HFFc6 (cell line): ENCODE data around the gene DMBX1. TPM values are rescaled to one million over a fixed set of nuclear protein-coding genes. Genes with fewer than 3 reads are reported as not detected.

Experiments
- DNase-seq: peaks from one replicate; pipeline ENCODE4 v3.0.0-alpha.2; 2018
- H3K27ac Mint-ChIP-seq: 2 replicates; pipeline ENCODE4 v1.8.0; 2020; ENCODE audit warnings: mild to moderate bottlenecking, mixed read lengths
- H3K27me3 Mint-ChIP-seq: 2 replicates; pipeline ENCODE4 v1.8.0; 2021; ENCODE audit warnings: mild to moderate bottlenecking, moderate library complexity, mixed read lengths; ENCODE audit not compliant: insufficient read depth
- H3K36me3 Mint-ChIP-seq: 2 replicates; pipeline ENCODE4 v1.8.0; 2021; ENCODE audit warnings: low read depth, mixed read lengths
- H3K4me1 Mint-ChIP-seq: 2 replicates; pipeline ENCODE4 v1.8.0; 2020; ENCODE audit warnings: low read depth, mixed read lengths
- H3K4me3 Mint-ChIP-seq: 2 replicates; pipeline ENCODE4 v1.8.0; 2020; ENCODE audit warnings: mild to moderate bottlenecking, moderate library complexity, mixed read lengths
- H3K9me3 Mint-ChIP-seq: 2 replicates; pipeline ENCODE4 v1.8.0; 2020; ENCODE audit warnings: mild to moderate bottlenecking, mixed read lengths
- CTCF ChIP-seq: fragments of 200-600 bp; sonication (generic); IDR thresholded peaks from 2 replicates; pipeline ENCODE4 v1.5.0; 2021; ENCODE audit warnings: antibody characterized with exemption, mild to moderate bottlenecking
- total RNA-seq, 6 experiments: library from RNA; stranded (reverse); fragmentation: NEBNext Ultra II Directional; extraction: Animal tissue kit (Norgen Biotek cat#: 25700); gene quantifications; 2 replicates in 1 of 6; 3 replicates in 5 of 6; pipeline ENCODE4 v1.2.3, GENCODE V29; 2021

DMBX1 gene
- total RNA-seq, 6 experiments from 2014 or later: not detected

- DNase-seq: no peak
- peaks cover 40% of the 10 kb centered on the region for H3K27me3 Mint-ChIP-seq
- no peak overlapping the region for H3K4me3 Mint-ChIP-seq
- H3K36me3 Mint-ChIP-seq: no peaks in the 10 kb centered on the region
- no peak for TF ChIP-seq CTCF
- H3K27ac Mint-ChIP-seq: no peak overlapping the region
- H3K4me1 Mint-ChIP-seq: no peaks in the 10 kb centered on the region
- no peaks in the 10 kb centered on the region for H3K9me3 Mint-ChIP-seq
These were observed 8.5 kb upstream of the DMBX1 start for GRCh38 chr1:46480959-46481646.

DNA sequence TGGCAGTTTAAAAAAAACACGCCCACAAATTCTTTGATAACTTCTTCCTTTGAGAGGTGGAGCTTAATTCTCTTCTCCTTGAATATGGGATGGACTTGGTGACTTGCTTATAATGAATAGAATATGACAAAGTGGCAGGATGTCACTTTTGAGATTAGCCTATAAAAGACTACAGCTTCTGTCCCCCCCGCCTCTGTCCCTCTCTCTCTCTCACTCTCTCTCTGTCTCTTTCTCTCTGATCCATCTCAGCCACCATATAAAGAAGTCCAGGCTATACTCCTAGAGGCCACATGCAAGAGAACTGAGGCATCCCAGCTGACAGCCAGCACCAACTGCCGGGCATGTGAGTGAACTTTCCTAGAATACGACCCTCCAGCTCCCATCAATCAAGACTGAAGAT is 7.7 kb upstream of the DMBX1 start:
- Mint-ChIP-seq H3K9me3 (no peaks in the 10 kb centered on the region), H3K4me3 (no peak overlapping the region), H3K27ac (no peak overlapping the region), H3K36me3 (no peaks in the 10 kb centered on the region), H3K27me3 (peaks cover 43% of the 10 kb centered on the region), H3K4me1 (no peaks in the 10 kb centered on the region)
- DNase-seq: no peak
- TF ChIP-seq CTCF: no peak

GRCh38 chr1:46483589-46483988 is 6.0 kb upstream of the DMBX1 start:
- Mint-ChIP-seq H3K4me1 (no peaks in the 10 kb centered on the region), H3K36me3 (no peaks in the 10 kb centered on the region), H3K9me3 (no peaks in the 10 kb centered on the region), H3K27ac (no peak overlapping the region), H3K27me3 (peaks cover 53% of the 10 kb centered on the region), H3K4me3 (no peak overlapping the region)
- DNase-seq: no peak
- TF ChIP-seq CTCF: no peak

DNA sequence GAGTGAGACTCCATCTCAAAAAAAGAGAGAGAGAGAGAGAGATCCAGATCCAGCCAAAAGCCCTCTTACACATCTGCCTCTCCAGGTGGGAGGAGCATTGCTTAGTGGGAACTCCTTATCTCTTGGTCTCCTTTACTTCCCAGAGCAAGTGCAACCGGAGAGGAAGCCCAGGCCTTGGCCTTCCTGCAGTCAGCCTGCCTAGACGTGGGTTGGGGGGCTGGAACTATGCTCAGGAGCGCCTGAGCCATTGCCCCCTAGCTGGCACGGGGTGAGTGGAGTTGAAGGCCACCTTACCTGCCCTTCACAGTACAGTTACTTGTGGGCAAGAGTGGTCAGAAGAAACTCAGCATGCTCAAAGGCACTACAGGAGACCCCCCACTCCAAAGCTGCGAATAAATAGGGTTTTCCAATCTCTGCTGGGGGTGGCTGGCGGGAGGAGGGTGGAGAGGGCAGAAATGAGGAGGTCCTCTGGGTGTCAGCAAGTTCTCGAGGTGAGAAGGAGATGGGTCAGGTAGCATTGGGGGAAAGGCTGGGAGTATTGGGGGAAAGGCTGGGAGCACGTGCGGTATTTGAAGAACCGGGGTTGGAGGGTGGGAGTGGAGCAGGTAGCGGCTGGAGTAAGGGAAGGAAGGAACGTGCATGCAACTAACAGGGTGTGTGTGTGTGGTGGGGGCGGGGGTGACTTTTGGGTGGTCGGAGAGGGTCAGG is 4.7 kb upstream of the DMBX1 start:
- Mint-ChIP-seq H3K27ac (no peak overlapping the region), H3K4me3 (no peak overlapping the region), H3K27me3 (peaks cover 60% of the 10 kb centered on the region), H3K36me3 (no peaks in the 10 kb centered on the region), H3K4me1 (peaks cover 3% of the 10 kb centered on the region), H3K9me3 (no peaks in the 10 kb centered on the region)
- no peak for DNase-seq
- TF ChIP-seq CTCF: no peak

GRCh38 chr1:46485564-46486431 is 3.8 kb upstream of the DMBX1 start:
- Mint-ChIP-seq H3K9me3 (no peaks in the 10 kb centered on the region), H3K36me3 (no peaks in the 10 kb centered on the region), H3K27me3 (peaks cover 68% of the 10 kb centered on the region), H3K27ac (no peak overlapping the region), H3K4me1 (peaks cover 6% of the 10 kb centered on the region), H3K4me3 (no peak overlapping the region)
- TF ChIP-seq CTCF: no peak
- no peak for DNase-seq
